HFFc6 (cell line): ENCODE results near the gene ME1. TPM values are rescaled to one million over a fixed set of nuclear protein-coding genes. Genes with fewer than 3 reads are reported as not detected.
A peak's percentile ranks its signal among the peaks of the same experiment; 100 is the strongest.

ENCODE experiments used
- DNase-seq: peaks from one replicate; pipeline ENCODE4 v3.0.0-alpha.2; 2018
- H3K27ac Mint-ChIP-seq: 2 replicates; pipeline ENCODE4 v1.8.0; 2020; ENCODE audit warnings: mild to moderate bottlenecking, mixed read lengths
- H3K27me3 Mint-ChIP-seq: 2 replicates; pipeline ENCODE4 v1.8.0; 2021; ENCODE audit warnings: mild to moderate bottlenecking, moderate library complexity, mixed read lengths; ENCODE audit not compliant: insufficient read depth
- H3K36me3 Mint-ChIP-seq: 2 replicates; pipeline ENCODE4 v1.8.0; 2021; ENCODE audit warnings: low read depth, mixed read lengths
- H3K4me1 Mint-ChIP-seq: 2 replicates; pipeline ENCODE4 v1.8.0; 2020; ENCODE audit warnings: low read depth, mixed read lengths
- H3K4me3 Mint-ChIP-seq: 2 replicates; pipeline ENCODE4 v1.8.0; 2020; ENCODE audit warnings: mild to moderate bottlenecking, moderate library complexity, mixed read lengths
- H3K9me3 Mint-ChIP-seq: 2 replicates; pipeline ENCODE4 v1.8.0; 2020; ENCODE audit warnings: mild to moderate bottlenecking, mixed read lengths
- CTCF ChIP-seq: fragments of 200-600 bp; sonication (generic); IDR thresholded peaks from 2 replicates; pipeline ENCODE4 v1.5.0; 2021; ENCODE audit warnings: antibody characterized with exemption, mild to moderate bottlenecking
- total RNA-seq, 6 experiments: library from RNA; stranded (reverse); fragmentation: NEBNext Ultra II Directional; extraction: Animal tissue kit (Norgen Biotek cat#: 25700); gene quantifications; 2 replicates in 1 of 6; 3 replicates in 5 of 6; pipeline ENCODE4 v1.2.3, GENCODE V29; 2021

ME1 gene
- total RNA-seq, 6 experiments from 2014 or later, result 24.2 to 37.1 (median 32.6) TPM

DNA sequence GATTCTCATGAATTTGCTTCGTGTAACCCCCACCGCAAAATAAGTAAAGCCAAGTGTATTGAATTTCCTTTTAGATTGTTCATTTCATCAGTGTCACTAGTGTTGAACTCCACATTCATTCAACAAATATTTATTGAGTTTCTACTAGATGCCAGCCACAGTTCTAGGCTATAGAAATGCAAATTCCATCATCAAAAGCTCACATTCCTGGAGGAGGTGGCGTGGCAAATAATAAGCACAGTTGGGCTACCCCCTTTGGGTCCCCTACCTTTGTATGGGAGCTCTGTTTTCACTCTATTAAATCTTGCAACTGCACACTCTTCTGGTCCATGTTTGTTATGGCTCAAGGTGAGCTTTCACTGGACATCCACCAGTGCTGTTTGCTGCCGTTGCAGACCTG is 12.7 kb upstream of the ME1 start:
- peaks cover 13% of the 10 kb centered on the region for H3K4me1 Mint-ChIP-seq
- no peak overlapping the region for H3K4me3 Mint-ChIP-seq
- H3K27me3 Mint-ChIP-seq, result peaks cover 5% of the 10 kb centered on the region
- no peaks in the 10 kb centered on the region for H3K36me3 Mint-ChIP-seq
- no peak for DNase-seq
- TF ChIP-seq CTCF, result no peak
- H3K27ac Mint-ChIP-seq, result no peak overlapping the region
- no peaks in the 10 kb centered on the region for H3K9me3 Mint-ChIP-seq

GRCh38 chr6:83442752-83443151 is 11.9 kb upstream of the ME1 start:
- Mint-ChIP-seq H3K9me3 (no peaks in the 10 kb centered on the region), H3K4me3 (0 out of 2 replicates have a peak overlapping the region, but pooled peaks have one; percentile 1), H3K27me3 (peaks cover 4% of the 10 kb centered on the region; the same call in 1 of the 2 replicates), H3K4me1 (peaks cover 13% of the 10 kb centered on the region), H3K27ac (no peak overlapping the region; the same call in 1 of the 2 replicates), H3K36me3 (no peaks in the 10 kb centered on the region)
- TF ChIP-seq CTCF, result no peak
- peak; percentile 7 for DNase-seq

- no peaks in the 10 kb centered on the region for H3K36me3 Mint-ChIP-seq
- TF ChIP-seq CTCF, result no peak
- no peak overlapping the region for H3K27ac Mint-ChIP-seq
- no peak overlapping the region for H3K4me3 Mint-ChIP-seq
- no peak for DNase-seq
- H3K27me3 Mint-ChIP-seq, result peaks cover 2% of the 10 kb centered on the region; the same call in 1 of the 2 replicates
- H3K9me3 Mint-ChIP-seq, result no peaks in the 10 kb centered on the region
- peaks cover 13% of the 10 kb centered on the region for H3K4me1 Mint-ChIP-seq
These were observed 8.3 kb upstream of the ME1 start for GRCh38 chr6:83439201-83439600.

DNA sequence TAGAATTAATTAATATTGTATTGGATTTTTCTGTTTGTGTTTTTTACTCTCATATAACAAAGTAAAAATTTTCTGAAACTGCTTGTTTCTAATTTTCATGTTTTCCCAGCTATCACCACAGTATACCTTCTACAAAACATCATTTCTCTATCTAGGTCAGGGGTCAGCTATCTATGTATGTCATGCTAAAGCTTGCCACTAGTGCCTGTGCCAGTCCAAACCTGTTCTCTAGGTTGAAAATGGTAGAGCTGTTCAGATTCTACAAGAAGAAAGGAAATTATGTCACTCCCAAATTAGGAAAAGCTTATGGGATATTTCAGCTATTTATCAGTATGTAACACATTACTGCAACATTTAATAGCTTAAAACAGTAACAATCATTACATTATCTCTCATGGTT is 5.8 kb upstream of the ME1 start:
- no peak for DNase-seq
- Mint-ChIP-seq H3K4me1 (no peaks in the 10 kb centered on the region), H3K9me3 (no peaks in the 10 kb centered on the region), H3K27me3 (peaks cover 2% of the 10 kb centered on the region; the same call in 1 of the 2 replicates), H3K4me3 (no peak overlapping the region), H3K36me3 (no peaks in the 10 kb centered on the region), H3K27ac (no peak overlapping the region)
- no peak for TF ChIP-seq CTCF

- H3K9me3 Mint-ChIP-seq, result no peaks in the 10 kb centered on the region
- no peak for DNase-seq
- TF ChIP-seq CTCF, result no peak
- peaks cover 2% of the 10 kb centered on the region; the same call in 1 of the 2 replicates for H3K27me3 Mint-ChIP-seq
- no peak overlapping the region for H3K27ac Mint-ChIP-seq
- no peak overlapping the region for H3K4me3 Mint-ChIP-seq
- H3K4me1 Mint-ChIP-seq, result peaks cover 22% of the 10 kb centered on the region
- no peaks in the 10 kb centered on the region; the same call in 1 of the 2 replicates for H3K36me3 Mint-ChIP-seq
These were observed 2.3 kb upstream of the ME1 start for GRCh38 chr6:83433177-83433576.

DNA sequence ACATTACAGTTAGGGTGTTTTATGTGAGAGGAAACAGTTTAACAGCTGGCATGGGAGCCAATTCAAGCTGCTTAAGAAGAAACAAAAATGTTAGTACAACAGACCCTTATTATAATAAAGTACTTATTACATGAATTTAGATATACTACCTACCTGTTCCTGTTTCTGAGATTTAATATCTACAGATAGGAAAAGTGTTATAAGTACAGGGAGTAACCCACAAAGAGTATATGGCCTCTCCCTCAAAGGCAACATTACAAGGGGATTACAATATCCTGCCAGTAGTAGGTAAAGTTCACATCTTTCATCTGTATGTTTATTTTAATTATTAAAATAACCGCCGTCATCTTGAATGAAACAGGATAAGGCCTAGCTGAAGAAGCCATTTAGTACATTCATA is 1.8 kb upstream of the ME1 start:
- Mint-ChIP-seq H3K27ac (no peak overlapping the region), H3K4me3 (no peak overlapping the region), H3K4me1 (peaks cover 26% of the 10 kb centered on the region), H3K27me3 (peaks cover 2% of the 10 kb centered on the region; the same call in 1 of the 2 replicates), H3K9me3 (no peaks in the 10 kb centered on the region), H3K36me3 (no peaks in the 10 kb centered on the region; the same call in 1 of the 2 replicates)
- TF ChIP-seq CTCF, result no peak
- DNase-seq, result no peak
